ENCODE results near the gene CYP2A6. TPM values are rescaled to one million over a fixed set of nuclear protein-coding genes. Genes with fewer than 3 reads are reported as not detected.

Gene CYP2A6
- polyA plus RNA-seq, 1 donor from 2014 or later, result not detected

- Mint-ChIP-seq H3K9me3 (no peaks in the 10 kb centered on the region), H3K4me1 (peaks cover 36 to 66% (median 53%) of the 10 kb centered on the region in 3 donors), H3K36me3 (peaks cover 9% of the 10 kb centered on the region), H3K27me3 (no peaks in the 10 kb centered on the region), H3K4me3 (peak overlapping the region; percentile 71 to 96 (median 82)), H3K27ac (peak overlapping the region; percentile 90 to 98 (median 95))
Measured at GRCh38 chr19:40803170-40803856, 46.9 kb downstream of the CYP2A6 start.

- Mint-ChIP-seq H3K9me3 (no peaks in the 10 kb centered on the region), H3K4me3 (peak overlapping the region; percentile 71 to 94 (median 82)), H3K27me3 (no peaks in the 10 kb centered on the region), H3K4me1 (peaks cover 35 to 67% (median 59%) of the 10 kb centered on the region in 3 donors), H3K36me3 (peaks cover 11% of the 10 kb centered on the region), H3K27ac (peak overlapping the region; percentile 90 to 98 (median 95))
Measured at GRCh38 chr19:40802300-40803169, 47.7 kb downstream of the CYP2A6 start.

- peak overlapping the region; percentile 76 to 94 (median 88) for H3K4me3 Mint-ChIP-seq
- H3K36me3 Mint-ChIP-seq, result peaks cover 11% of the 10 kb centered on the region
- H3K9me3 Mint-ChIP-seq, result no peaks in the 10 kb centered on the region
- peaks cover 29 to 66% (median 54%) of the 10 kb centered on the region in 3 donors for H3K4me1 Mint-ChIP-seq
- peak overlapping the region; percentile 14 to 90 (median 63) for H3K27ac Mint-ChIP-seq
- H3K27me3 Mint-ChIP-seq, result no peaks in the 10 kb centered on the region
Measured at GRCh38 chr19:40801426-40802299, 48.6 kb downstream of the CYP2A6 start.

- Mint-ChIP-seq H3K27ac (peak overlapping the region in 2 of 3 donors; percentile 90 to 95), H3K4me3 (peak overlapping the region; percentile 76 to 94 (median 83)), H3K9me3 (no peaks in the 10 kb centered on the region), H3K4me1 (peaks cover 28 to 64% (median 49%) of the 10 kb centered on the region in 3 donors), H3K36me3 (peaks cover 11% of the 10 kb centered on the region), H3K27me3 (no peaks in the 10 kb centered on the region)
Measured at GRCh38 chr19:40800997-40801377, 49.3 kb downstream of the CYP2A6 start.

- Mint-ChIP-seq H3K9me3 (no peaks in the 10 kb centered on the region), H3K27ac (peak overlapping the region; percentile 83 to 95 (median 86)), H3K4me3 (peak overlapping the region; percentile 88 to 97 (median 94)), H3K27me3 (no peaks in the 10 kb centered on the region), H3K36me3 (peaks cover 11% of the 10 kb centered on the region), H3K4me1 (peaks cover 28 to 61% (median 44%) of the 10 kb centered on the region in 3 donors)
Measured at GRCh38 chr19:40800339-40800996, 49.8 kb downstream of the CYP2A6 start.

GRCh38 chr19:40799558-40800338 is 50.5 kb downstream of the CYP2A6 start:
- Mint-ChIP-seq H3K4me1 (peaks cover 24 to 55% (median 41%) of the 10 kb centered on the region in 3 donors), H3K36me3 (peaks cover 11% of the 10 kb centered on the region), H3K4me3 (peak overlapping the region; percentile 88 to 97 (median 94)), H3K27ac (peak overlapping the region; percentile 83 to 95 (median 86)), H3K27me3 (no peaks in the 10 kb centered on the region), H3K9me3 (no peaks in the 10 kb centered on the region)

GRCh38 chr19:40798683-40799557 is 51.3 kb downstream of the CYP2A6 start, which contains the start of gene EGLN2:
TSS of gene EGLN2 (plus strand) at chr19:40799191. CDS start at chr19:40800573, 1,382 bp downstream.
- peaks cover 8% of the 10 kb centered on the region for H3K36me3 Mint-ChIP-seq

GRCh38 chr19:40797963-40798682 is 52.1 kb downstream of the CYP2A6 start:
- Mint-ChIP-seq H3K4me1 (peaks cover 15 to 39% (median 26%) of the 10 kb centered on the region in 3 donors), H3K4me3 (peak overlapping the region; percentile 93 to 100 (median 98)), H3K36me3 (peaks cover 9% of the 10 kb centered on the region), H3K9me3 (no peaks in the 10 kb centered on the region), H3K27me3 (no peaks in the 10 kb centered on the region), H3K27ac (peak overlapping the region; percentile 97 to 100 (median 99))

More at GRCh38 chr19:40798683-40799557, 51.3 kb downstream of the CYP2A6 start, which contains the start of gene EGLN2:
- peak within 1 kb of the TSS; percentile 97 to 100 (median 99) for H3K27ac Mint-ChIP-seq
- H3K9me3 Mint-ChIP-seq, result no peaks in the 10 kb centered on the region
- peak within 1 kb of the TSS; percentile 93 to 100 (median 98) for H3K4me3 Mint-ChIP-seq
- no peaks in the 10 kb centered on the region for H3K27me3 Mint-ChIP-seq
- peaks cover 19 to 47% (median 33%) of the 10 kb centered on the region in 3 donors for H3K4me1 Mint-ChIP-seq

- Mint-ChIP-seq H3K4me3 (peak overlapping the region; percentile 89 to 99 (median 96)), H3K4me1 (peaks cover 10 to 32% (median 20%) of the 10 kb centered on the region in 3 donors), H3K36me3 (peaks cover 10% of the 10 kb centered on the region), H3K9me3 (no peaks in the 10 kb centered on the region), H3K27ac (peak overlapping the region; percentile 97 to 100 (median 99)), H3K27me3 (no peaks in the 10 kb centered on the region)
Measured at GRCh38 chr19:40797166-40797962, 52.9 kb downstream of the CYP2A6 start.
